ENCODE measurements around the gene ZNF430.

ZNF430 gene

DNA sequence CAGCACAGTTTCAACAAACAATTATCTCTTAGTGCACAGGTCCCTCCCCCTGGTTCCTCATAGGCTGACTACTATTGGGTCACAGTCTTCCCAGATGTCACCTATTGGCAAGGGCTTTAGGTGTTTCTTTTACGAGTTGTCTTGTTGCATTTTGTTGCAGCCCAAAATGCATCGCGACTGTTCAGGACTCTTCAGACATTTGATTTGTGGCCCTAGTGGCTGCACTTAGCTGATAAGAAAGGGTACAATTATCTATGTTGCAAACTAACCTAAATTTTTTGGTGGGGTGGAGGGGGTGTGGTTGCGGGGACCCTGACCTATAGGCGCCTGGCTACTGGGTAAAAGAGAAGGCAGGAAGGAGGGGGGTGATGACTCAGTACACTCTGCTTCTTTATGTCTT lies 32.4 kb downstream of the ZNF430 start:
- Histone ChIP-seq H3K36me3 (ENCODE audit: insufficient read depth, low read length) (peaks cover 91% of the 10 kb centered on the region), H3K27ac (ENCODE audit: low read depth, low read length, poor library complexity, severe bottlenecking) (no peak overlapping the region), H3K4me1 (ENCODE audit: insufficient read depth, low read length, severe bottlenecking) (no peaks in the 10 kb centered on the region), H3K27me3 (ENCODE audit: insufficient read depth, low read length) (no peaks in the 10 kb centered on the region), H3K9ac (ENCODE audit: low read length) (no peak overlapping the region), H2AFZ (ENCODE audit: low read length) (no peak overlapping the region), H3K4me2 (ENCODE audit: low read length) (no peak overlapping the region), H3K79me2 (ENCODE audit: insufficient read depth, low read length) (no peaks in the 10 kb centered on the region), H3F3A (ENCODE audit: insufficient read depth, low read length) (no peaks in the 10 kb centered on the region; the same call in 1 of the 2 replicates), H3K9me3 (ENCODE audit: low read length) (peaks cover 27% of the 10 kb centered on the region), H3K9me2 (ENCODE audit: low read depth, low read length) (no peaks in the 10 kb centered on the region), H3K4me3 (ENCODE audit: low read depth, low read length, poor library complexity, severe bottlenecking) (no peak overlapping the region), H4K20me1 (ENCODE audit: insufficient read depth, low read length) (no peaks in the 10 kb centered on the region)
- TF ChIP-seq, protein P1, sequence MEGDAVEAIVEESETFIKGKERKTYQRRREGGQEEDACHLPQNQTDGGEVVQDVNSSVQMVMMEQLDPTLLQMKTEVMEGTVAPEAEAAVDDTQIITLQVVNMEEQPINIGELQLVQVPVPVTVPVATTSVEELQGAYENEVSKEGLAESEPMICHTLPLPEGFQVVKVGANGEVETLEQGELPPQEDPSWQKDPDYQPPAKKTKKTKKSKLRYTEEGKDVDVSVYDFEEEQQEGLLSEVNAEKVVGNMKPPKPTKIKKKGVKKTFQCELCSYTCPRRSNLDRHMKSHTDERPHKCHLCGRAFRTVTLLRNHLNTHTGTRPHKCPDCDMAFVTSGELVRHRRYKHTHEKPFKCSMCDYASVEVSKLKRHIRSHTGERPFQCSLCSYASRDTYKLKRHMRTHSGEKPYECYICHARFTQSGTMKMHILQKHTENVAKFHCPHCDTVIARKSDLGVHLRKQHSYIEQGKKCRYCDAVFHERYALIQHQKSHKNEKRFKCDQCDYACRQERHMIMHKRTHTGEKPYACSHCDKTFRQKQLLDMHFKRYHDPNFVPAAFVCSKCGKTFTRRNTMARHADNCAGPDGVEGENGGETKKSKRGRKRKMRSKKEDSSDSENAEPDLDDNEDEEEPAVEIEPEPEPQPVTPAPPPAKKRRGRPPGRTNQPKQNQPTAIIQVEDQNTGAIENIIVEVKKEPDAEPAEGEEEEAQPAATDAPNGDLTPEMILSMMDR (IDR thresholded peaks at IDR 0.05; ENCODE audit: low read length), result no peak
- TF ChIP-seq EZH2 (IDR thresholded peaks at IDR 0.05; ENCODE audit: borderline replicate concordance, low read length), result no peak

DNA sequence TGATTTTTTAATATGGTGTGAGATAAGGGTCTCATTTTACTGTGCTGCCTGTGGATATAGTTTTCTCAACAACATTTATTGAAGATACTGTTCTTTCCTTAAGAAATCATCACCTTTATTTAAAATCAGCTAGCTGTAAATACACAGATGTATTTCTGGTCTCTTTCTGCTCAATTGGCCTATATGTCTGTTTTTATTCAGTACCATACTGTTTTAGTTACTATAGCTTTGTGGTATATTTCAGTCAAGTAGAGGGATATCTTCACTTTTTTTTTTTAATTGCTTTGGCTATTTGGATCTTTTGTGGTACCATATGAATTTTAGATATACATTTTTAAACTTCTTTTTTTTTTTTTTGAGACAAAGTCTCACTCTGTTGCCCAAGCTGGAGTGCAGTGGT lies 44.9 kb downstream of the ZNF430 start:
- Histone ChIP-seq H3K9ac (ENCODE audit: low read length) (no peak overlapping the region), H3K36me3 (ENCODE audit: insufficient read depth, low read length) (peaks cover 28% of the 10 kb centered on the region), H3K4me3 (ENCODE audit: low read depth, low read length, poor library complexity, severe bottlenecking) (no peak overlapping the region), H3K27me3 (ENCODE audit: insufficient read depth, low read length) (no peaks in the 10 kb centered on the region), H4K20me1 (ENCODE audit: insufficient read depth, low read length) (no peaks in the 10 kb centered on the region), H2AFZ (ENCODE audit: low read length) (no peak overlapping the region), H3K9me2 (ENCODE audit: low read depth, low read length) (no peaks in the 10 kb centered on the region), H3K4me2 (ENCODE audit: low read length) (no peak overlapping the region), H3K79me2 (ENCODE audit: insufficient read depth, low read length) (no peaks in the 10 kb centered on the region), H3F3A (ENCODE audit: insufficient read depth, low read length) (no peaks in the 10 kb centered on the region), H3K27ac (ENCODE audit: low read depth, low read length, poor library complexity, severe bottlenecking) (no peak overlapping the region), H3K4me1 (ENCODE audit: insufficient read depth, low read length, severe bottlenecking) (no peaks in the 10 kb centered on the region), H3K9me3 (ENCODE audit: low read length) (peaks cover 6% of the 10 kb centered on the region; the same call in 1 of the 2 replicates)
- TF ChIP-seq, protein P1 (IDR thresholded peaks at IDR 0.05; ENCODE audit: low read length), result no peak
- no peak for TF ChIP-seq EZH2 (IDR thresholded peaks at IDR 0.05; ENCODE audit: borderline replicate concordance, low read length)

DNA sequence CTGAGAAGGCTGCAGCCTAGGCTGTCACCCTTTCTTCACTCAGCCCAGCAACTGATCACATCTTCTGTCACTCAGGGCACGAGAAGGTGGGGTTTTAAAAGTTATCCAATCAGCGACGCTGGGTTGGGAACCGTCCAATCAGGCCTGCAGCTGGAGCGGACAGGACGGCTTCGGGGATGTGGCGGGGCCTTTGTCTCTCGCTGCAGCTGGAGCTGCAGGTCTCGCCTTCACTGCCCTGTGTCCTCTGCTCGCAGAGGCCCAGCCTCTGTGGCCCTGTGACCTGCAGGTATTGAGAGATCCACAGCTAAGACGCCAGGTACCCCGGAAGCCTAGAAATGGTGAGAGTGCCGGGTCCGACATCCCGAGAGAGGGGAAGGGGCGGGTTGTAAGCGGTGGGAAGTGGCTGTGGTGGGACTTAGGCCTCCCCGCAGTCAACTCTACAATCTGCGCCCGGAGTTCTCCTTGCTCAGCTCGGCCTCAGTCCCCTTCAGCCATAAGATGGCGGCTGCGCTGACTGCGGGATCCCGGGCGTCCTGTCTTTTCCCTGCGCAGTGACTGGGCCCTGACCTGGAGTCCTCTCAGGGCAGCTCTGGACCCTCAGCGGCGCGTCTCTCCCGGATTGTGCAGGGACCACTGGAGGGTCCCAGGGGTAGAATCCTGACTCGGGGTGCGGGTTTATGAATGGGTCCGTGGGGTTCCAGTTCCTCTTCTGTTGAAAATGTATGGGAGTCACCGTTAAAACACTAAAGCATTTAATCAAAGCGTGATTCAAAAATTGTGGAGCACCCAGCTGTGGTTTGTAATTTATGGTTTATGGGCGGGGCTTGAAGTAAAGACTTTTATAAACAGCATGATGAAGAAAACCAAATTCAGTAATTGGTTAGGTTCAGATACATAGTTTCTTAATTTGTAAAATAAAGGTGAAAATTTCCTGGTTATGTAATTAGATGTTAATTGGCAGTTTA lies 61.8 kb downstream of the ZNF430 start, which contains the start of gene ZNF714:
Gene ZNF714 (plus strand): TSS at position 193 of the 965 bp plus-strand sequence. CDS start 16,066 bp downstream, outside the sequence.
- Histone ChIP-seq H2AFZ (ENCODE audit: low read length) (0 out of 2 replicates have a peak within 1 kb of the TSS, but pooled peaks have one; percentile 21), H3K9ac (ENCODE audit: low read length) (peak within 1 kb of the TSS; percentile 81), H4K20me1 (ENCODE audit: insufficient read depth, low read length) (no peaks in the 10 kb centered on the region), H3K79me2 (ENCODE audit: insufficient read depth, low read length) (peaks cover 14% of the 10 kb centered on the region), H3K9me3 (ENCODE audit: low read length) (no peaks in the 10 kb centered on the region), H3F3A (ENCODE audit: insufficient read depth, low read length) (no peaks in the 10 kb centered on the region), H3K27ac (ENCODE audit: low read depth, low read length, poor library complexity, severe bottlenecking) (peak within 1 kb of the TSS; percentile 62), H3K4me3 (ENCODE audit: low read depth, low read length, poor library complexity, severe bottlenecking) (peak within 1 kb of the TSS; percentile 74), H3K4me2 (ENCODE audit: low read length) (peak within 1 kb of the TSS; percentile 71), H3K4me1 (ENCODE audit: insufficient read depth, low read length, severe bottlenecking) (peaks cover 14% of the 10 kb centered on the region), H3K36me3 (ENCODE audit: insufficient read depth, low read length) (peaks cover 38% of the 10 kb centered on the region), H3K9me2 (ENCODE audit: low read depth, low read length) (no peaks in the 10 kb centered on the region), H3K27me3 (ENCODE audit: insufficient read depth, low read length) (no peaks in the 10 kb centered on the region)
- TF ChIP-seq, protein P1 (IDR thresholded peaks at IDR 0.05; ENCODE audit: low read length), result no peak
- no peak for TF ChIP-seq EZH2 (IDR thresholded peaks at IDR 0.05; ENCODE audit: borderline replicate concordance, low read length)
